ENCODE results near the gene STX7. TPM values are rescaled to one million over a fixed set of nuclear protein-coding genes. Genes with fewer than 3 reads are reported as not detected.

The STX7 gene
- total and polyA plus RNA-seq, 2 donors from 2014 or later, result 27.4 to 77.9 TPM

- no peak overlapping the region for H3K4me3 ChIP-seq (ENCODE audit: low read length in 3 of 3)
- TF ChIP-seq CTCF (IDR thresholded peaks at IDR 0.05; ENCODE audit: borderline replicate concordance, extremely low read depth, insufficient read depth), result no peak
- DNase-seq (peak in 2 of 5 donors; percentile 66 to 85), FAIRE-seq (no peak)
- H3K9me3 ChIP-seq (ENCODE audit: control insufficient read depth in 2 of 3, insufficient read depth in 1 of 3, low read length in 3 of 3), result no peaks in the 10 kb centered on the region
- intact Hi-C loops (cut with DNase I), result no loop called here
- H3K4me1 ChIP-seq (ENCODE audit: control insufficient read depth in 2 of 3, insufficient read depth in 2 of 3, low read depth in 1 of 3, low read length in 3 of 3), result no peaks in the 10 kb centered on the region
- H3K27me3 ChIP-seq (ENCODE audit: control insufficient read depth, insufficient read depth, low read length), result no peaks in the 10 kb centered on the region
- peaks cover 2 to 35% (median 22%) of the 10 kb centered on the region in 3 donors for H3K36me3 ChIP-seq (ENCODE audit: control insufficient read depth in 2 of 3, insufficient read depth in 3 of 3, low read length in 3 of 3)
- peak overlapping the region in 1 of 2 donors; percentile 11 for H3K27ac ChIP-seq (ENCODE audit: low read depth in 2 of 2, low read length in 2 of 2)
- no peak overlapping the region for H3K9ac ChIP-seq (ENCODE audit: low read length in 3 of 3)
Measured at GRCh38 chr6:132456700-132457143, 56.2 kb downstream of the STX7 start.

- H3K36me3 ChIP-seq (ENCODE audit: control insufficient read depth in 2 of 3, insufficient read depth in 3 of 3, low read length in 3 of 3), result no peaks in the 10 kb centered on the region
- intact Hi-C loops (cut with DNase I), result no loop called here
- FAIRE-seq, result no peak
- H3K9ac ChIP-seq (ENCODE audit: low read length in 3 of 3), result no peak overlapping the region
- no peak overlapping the region for H3K4me3 ChIP-seq (ENCODE audit: low read length in 3 of 3)
- no peaks in the 10 kb centered on the region for H3K4me1 ChIP-seq (ENCODE audit: control insufficient read depth in 2 of 3, insufficient read depth in 2 of 3, low read depth in 1 of 3, low read length in 3 of 3)
- TF ChIP-seq CTCF (IDR thresholded peaks at IDR 0.05; ENCODE audit: borderline replicate concordance, extremely low read depth, insufficient read depth), result no peak
- no peak overlapping the region for H3K27ac ChIP-seq (ENCODE audit: low read depth in 2 of 2, low read length in 2 of 2)
- no peaks in the 10 kb centered on the region for H3K27me3 ChIP-seq (ENCODE audit: control insufficient read depth, insufficient read depth, low read length)
- H3K9me3 ChIP-seq (ENCODE audit: control insufficient read depth in 2 of 3, insufficient read depth in 1 of 3, low read length in 3 of 3), result peaks cover 0 to 3% (median 0%) of the 10 kb centered on the region in 3 donors
- DNase-seq, result no peak
Measured at GRCh38 chr6:132446855-132447241, 66.1 kb downstream of the STX7 start.

GRCh38 chr6:132446141-132446854, 66.6 kb downstream of the STX7 start:
- intact Hi-C loops (cut with DNase I), result no loop called here

More at GRCh38 chr6:132446141-132446854, 66.6 kb downstream of the STX7 start:
- Histone ChIP-seq H3K9me3 (ENCODE audit: control insufficient read depth in 2 of 3, insufficient read depth in 1 of 3, low read length in 3 of 3) (peaks cover 0 to 3% (median 0%) of the 10 kb centered on the region in 3 donors), H3K27ac (ENCODE audit: low read depth in 2 of 2, low read length in 2 of 2) (no peak overlapping the region), H3K36me3 (ENCODE audit: control insufficient read depth in 2 of 3, insufficient read depth in 3 of 3, low read length in 3 of 3) (no peaks in the 10 kb centered on the region), H3K4me1 (ENCODE audit: control insufficient read depth in 2 of 3, insufficient read depth in 2 of 3, low read depth in 1 of 3, low read length in 3 of 3) (no peaks in the 10 kb centered on the region), H3K27me3 (ENCODE audit: control insufficient read depth, insufficient read depth, low read length) (no peaks in the 10 kb centered on the region), H3K9ac (ENCODE audit: low read length in 3 of 3) (no peak overlapping the region), H3K4me3 (ENCODE audit: low read length in 3 of 3) (no peak overlapping the region)
- no peak for TF ChIP-seq CTCF (IDR thresholded peaks at IDR 0.05; ENCODE audit: borderline replicate concordance, extremely low read depth, insufficient read depth)
- no peak for DNase-seq
- FAIRE-seq, result no peak

All from kidney (tissue), 14 donors.